Stimulated activated CD4-positive, alpha-beta T cell treated with anti-CD3 and anti-CD28 coated beads, TNF-alpha, amount 100 ng/mL, for 24 hours (primary cell): ENCODE data around the gene IFIT1.
"Not testable (repeated sequence)": the region's sequence is repeated elsewhere in the genome, so short reads cannot be mapped to it uniquely, and the experiment has no call there.

Experiments
- DNase-seq, 3 experiments: peaks; one replicate each; pipeline ENCODE4 v3.0.0-alpha.2; 2020; ENCODE audit warnings: low read depth in 3 of 3

Gene IFIT1

GRCh38 chr10:89391907-89392756 is at the start of gene IFIT1:
Gene IFIT1 (plus strand): TSS chr10:89392623. CDS start chr10:89392713, 90 bp downstream.
- peak in 1 of 3 experiments; percentile 12 for DNase-seq

DNA sequence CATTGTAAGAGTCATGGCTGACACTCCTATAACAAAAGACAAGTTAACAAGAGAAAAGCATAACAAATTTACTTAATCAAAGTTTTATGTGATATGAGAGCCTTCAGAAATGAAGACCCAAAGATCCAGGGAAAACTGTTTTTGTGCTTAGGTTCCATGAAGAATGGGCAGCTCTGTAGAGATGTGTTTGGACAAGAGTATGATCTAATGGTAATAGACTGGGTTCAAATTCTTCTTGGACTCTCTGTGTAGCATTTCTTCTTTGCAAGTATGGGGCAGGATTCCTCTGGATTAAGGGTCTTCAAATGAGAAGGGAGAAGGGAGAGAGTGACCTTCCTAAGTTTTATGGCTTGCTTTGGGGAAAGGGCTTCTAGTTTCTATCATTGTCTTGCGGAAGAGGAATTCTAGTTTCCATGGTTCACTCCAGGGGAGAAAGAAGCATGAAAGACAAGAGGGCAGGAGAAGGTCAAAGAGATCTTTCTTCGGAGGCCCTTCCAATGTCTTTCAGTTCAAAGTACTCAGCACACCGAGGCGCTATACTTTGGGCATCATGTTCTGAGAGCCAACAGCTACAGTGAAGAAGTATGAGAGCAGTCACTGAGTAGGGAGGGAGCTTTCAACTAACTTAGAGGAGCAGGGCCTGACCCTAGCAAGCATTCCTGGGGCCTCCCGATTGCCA is 49.2 kb upstream of the IFIT1 start:
- DNase-seq = no peak

DNA sequence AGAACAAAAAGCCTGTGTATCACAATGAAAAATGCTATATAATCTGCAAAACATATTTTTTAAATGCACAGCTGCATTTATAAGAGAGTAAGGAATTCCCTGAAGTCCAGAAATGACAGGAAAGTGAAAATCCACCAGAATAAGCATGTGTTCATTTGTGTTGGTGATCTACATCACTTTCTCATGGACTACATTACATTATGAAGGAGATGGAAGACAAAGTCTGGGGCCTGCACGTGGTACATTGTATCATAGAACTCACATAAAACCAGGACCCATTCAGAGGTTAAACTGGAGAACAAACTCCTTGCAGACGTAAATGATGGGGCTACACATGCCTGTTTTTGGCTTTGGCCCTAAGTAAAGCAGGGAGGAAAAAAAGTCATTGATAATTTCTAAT is 48.3 kb upstream of the IFIT1 start:
- DNase-seq = no peak

DNA sequence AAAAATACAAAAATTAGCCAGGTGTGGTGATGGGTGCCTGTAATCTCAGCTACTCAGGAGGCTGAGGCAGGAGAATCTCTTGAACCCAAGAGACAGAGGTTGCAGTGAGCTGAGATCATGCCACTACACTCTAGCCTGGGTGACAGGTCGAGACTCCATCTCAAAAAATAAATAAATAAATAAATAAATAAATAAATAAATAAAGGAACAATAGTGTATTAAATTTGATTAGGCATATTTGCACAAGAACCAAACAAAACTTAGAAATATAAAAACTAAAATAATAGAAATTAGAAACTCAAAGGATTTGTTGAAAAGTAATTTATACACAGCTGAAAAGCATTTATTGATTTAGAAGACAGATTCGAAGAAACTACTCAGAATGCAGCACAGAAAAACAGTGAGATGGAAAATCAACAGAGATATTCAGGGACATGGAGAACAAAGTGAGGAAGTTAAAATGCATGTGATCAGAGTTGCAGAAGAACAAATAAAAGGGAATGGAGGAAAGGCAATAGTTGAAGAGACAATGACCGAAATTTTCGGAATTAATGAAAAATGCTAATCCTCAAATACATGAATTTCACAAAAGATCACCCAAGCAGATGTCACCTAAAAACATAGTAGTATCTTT is 46.9 kb upstream of the IFIT1 start:
- DNase-seq = no peak

GRCh38 chr10:89346405-89347254 is 45.8 kb upstream of the IFIT1 start:
- DNase-seq = no peak

GRCh38 chr10:89347701-89348457 is 44.5 kb upstream of the IFIT1 start:
- no peak for DNase-seq

GRCh38 chr10:89348481-89348880 is 43.9 kb upstream of the IFIT1 start:
- DNase-seq = no peak

GRCh38 chr10:89348975-89349374 is 43.4 kb upstream of the IFIT1 start:
- no peak for DNase-seq

DNA sequence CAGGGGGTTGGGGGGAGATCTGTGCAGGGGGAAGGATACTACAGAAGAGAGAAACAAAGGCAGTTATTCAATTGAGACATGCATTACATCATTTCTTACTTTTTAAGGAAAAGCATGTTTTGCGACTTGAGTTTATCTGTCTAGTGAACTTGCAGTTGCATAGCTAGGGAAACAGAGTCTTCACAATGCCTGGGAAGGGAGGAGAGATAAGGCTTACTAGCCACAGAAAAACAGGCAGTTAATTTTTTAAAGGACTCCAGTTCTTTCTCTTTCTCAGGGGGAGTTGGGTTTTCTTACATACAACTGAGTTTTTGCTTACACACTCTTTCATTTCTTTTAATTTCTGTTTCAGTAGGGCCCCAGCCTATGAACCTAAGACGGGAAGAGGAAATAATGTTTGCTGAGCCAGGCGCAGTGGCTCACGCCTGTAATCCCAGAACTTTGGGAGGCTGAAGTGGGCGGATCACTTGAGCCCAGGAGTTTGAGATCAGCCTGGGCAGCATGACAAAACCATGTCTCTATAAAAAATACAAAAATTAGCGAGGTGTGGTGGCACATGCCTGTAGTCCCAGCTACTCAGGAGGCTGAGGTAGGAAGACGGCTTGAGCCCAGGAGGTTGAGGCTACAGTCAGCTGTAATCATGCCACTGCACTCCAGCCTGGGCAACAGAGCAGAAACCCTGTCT is 41.6 kb upstream of the IFIT1 start:
- not testable (repeated sequence) for DNase-seq

GRCh38 chr10:89351412-89351779 is 41.0 kb upstream of the IFIT1 start:
- no peak for DNase-seq

GRCh38 chr10:89351780-89352597 is 40.4 kb upstream of the IFIT1 start:
- DNase-seq = no peak

- no peak for DNase-seq
Measured at GRCh38 chr10:89352802-89353201, 39.6 kb upstream of the IFIT1 start.

DNA sequence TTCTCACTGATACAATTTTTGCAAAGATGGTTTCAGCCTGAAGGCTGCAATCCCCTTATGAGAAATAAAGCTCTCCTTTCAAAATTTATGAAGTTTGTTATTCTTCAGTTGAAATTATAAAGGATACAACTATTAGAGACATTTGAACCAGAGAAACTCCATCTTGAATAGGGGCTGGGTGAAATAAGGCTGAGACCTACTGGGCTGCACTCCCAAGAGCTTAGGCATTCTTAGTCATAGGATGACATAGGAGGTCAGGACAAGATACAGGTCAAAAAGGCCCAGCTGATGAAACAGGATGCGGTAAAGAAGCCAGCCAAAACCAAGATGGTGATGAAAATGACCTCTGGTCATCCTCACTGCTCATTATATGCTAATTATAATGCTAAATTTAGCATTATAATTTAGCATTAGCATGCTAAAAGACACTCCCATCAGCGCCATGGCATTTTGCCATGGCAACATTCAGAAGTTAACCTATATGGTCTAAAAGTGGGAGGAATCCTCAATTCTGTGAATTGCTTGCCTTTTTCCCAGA is 37.0 kb upstream of the IFIT1 start:
- DNase-seq = no peak

DNA sequence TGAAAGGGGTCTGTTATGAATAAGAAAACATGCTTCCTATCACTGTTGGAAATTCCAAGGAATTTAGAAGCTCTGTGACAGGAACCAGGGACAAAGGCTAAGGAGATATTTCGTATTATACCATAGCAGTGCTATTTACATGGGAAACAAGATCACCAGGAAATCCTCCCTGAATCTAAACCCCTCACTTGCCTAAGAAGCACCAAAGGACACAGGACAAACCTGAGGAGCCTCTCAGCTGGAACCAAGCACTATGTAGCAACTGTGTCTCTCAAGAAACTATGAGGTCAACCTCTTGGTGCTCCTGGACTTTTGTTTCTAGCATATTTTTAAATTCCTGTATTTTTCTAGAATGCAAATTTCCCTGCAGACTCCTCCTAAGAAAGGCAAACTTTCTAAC is 35.3 kb upstream of the IFIT1 start:
- DNase-seq = no peak

- DNase-seq = no peak
Measured at GRCh38 chr10:89357975-89358374, 34.4 kb upstream of the IFIT1 start.

- no peak for DNase-seq
Measured at GRCh38 chr10:89360157-89360556, 32.3 kb upstream of the IFIT1 start.

DNA sequence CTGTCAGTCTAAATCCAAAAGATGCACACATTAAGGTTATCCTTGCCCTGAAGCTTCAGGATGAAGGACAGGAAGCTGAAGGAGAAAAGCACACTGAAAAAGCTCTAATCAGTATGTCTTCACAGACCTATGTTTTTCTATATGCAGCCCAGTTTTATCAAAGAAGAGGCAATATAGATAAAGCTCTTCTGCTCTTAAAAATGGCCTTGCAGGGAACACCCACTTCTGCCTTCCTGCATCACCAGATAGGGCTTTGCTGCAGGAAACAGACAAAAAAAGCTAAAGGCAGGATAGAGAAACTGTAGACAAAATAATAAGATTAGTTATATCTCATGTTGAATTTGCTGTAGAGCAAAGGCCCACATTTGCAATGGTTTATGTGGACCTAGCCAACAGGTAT is 29.5 kb upstream of the IFIT1 start:
- no peak for DNase-seq

DNA sequence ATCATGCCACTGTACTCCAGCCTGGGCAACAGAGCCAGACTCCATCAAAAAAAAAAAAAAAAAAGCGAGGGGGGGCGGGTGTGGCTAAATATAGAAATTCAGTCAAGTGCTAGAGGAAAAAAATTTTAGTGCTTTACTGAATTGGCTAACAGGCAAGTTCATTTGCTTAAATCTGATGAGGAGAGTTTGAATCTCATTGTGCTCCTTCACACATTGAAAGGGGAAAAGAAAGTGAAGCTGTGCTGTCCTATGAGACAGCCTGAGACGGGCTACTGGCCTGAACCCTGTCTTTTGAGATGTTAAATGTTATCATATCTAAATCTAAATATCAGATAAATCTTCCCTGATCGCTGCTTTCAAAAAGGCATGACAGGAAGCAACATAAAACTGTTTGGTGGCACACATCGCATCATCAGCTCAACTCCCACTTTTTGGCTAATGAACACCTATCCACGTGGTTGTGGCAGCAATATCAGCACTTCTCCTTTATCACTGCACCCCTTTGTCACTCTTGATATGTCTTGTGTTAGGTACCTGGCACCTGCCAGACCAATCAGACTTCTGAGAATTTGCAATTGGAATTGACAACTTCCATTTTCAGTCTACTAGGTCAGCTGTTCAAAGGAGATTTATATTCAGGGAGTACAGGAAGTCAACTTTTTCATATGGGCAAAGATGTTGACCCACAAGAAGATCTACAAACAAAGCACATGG is 28.5 kb upstream of the IFIT1 start:
- DNase-seq = no peak

DNA sequence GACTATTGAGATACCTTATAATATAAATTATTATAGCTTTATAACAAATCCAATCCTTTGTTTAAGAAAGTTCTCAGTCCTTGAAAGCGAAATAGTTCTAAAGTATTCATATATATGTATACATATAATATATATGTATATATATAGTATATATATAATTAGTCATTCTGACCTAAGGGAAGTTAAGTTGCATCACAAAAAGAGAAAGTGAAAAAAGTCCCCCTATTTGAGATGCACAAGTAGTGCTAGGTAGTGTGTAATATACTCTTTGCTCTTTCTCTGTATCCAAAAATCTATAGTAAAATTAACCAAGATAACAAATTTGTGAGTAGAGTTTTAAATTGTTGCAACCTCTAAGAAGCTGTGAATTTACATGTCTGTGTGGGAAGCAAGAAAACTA is 27.9 kb upstream of the IFIT1 start:
- DNase-seq = no peak
